ENCODE data around the gene LIPC.

- TF ChIP-seq POLR2A (IDR thresholded peaks at IDR 0.05) (no peak), CTCF (IDR thresholded peaks at IDR 0.05) (no peak), POLR2AphosphoS5 (IDR thresholded peaks at IDR 0.05) (no peak), EP300 (IDR thresholded peaks at IDR 0.05; ENCODE audit: low read depth) (no peak)
Observed at GRCh38 chr15:58594898-58595297, 163.1 kb downstream of the LIPC start.
